Ovary (tissue), 3 donors: Measurements from ENCODE around the gene LGALS7B.
"Not testable (repeated sequence)": the region's sequence is repeated elsewhere in the genome, so short reads cannot be mapped to it uniquely, and the experiment has no call there.

Experiments
- CTCF ChIP-seq, 3 donors: fragments of 450-650 bp in 2 of 3; fragments of 200-600 bp in 1 of 3; IDR thresholded peaks; one replicate each; pipeline versions ENCODE4 v1.5.1 to v1.8.0; 2016 to 2022; ENCODE audit warnings: antibody characterized with exemption in 3 of 3, mild to moderate bottlenecking in 1 of 3
- EP300 ChIP-seq: sonication (generic); formaldehyde crosslinking; IDR thresholded peaks from one replicate; pipeline ENCODE4 v1.6.1; 2017; ENCODE audit warnings: antibody characterized with exemption
- donor health status: DM: no; HTN: no; CAD: no.

- not testable (repeated sequence) for TF ChIP-seq EP300; CTCF (IDR thresholded peaks at IDR 0.05)
These were observed 34.8 kb upstream of the LGALS7B start for GRCh38 chr19:38754196-38754595.
